Thoracic aorta (tissue), 2 donors: ENCODE measurements around the gene ARMH3. TPM values are rescaled to one million over a fixed set of nuclear protein-coding genes. Genes with fewer than 3 reads are reported as not detected.
A peak's percentile ranks its signal among the peaks of the same experiment; 100 is the strongest.

Source experiments
- ATAC-seq: fragments of 150-250 bp; one replicate; pipeline ENCODE4 v1.8.0; 2017; ENCODE audit warnings: low read depth; ENCODE audit not compliant: insufficient number of reproducible peaks, low FRiP score
- DNase-seq: peaks from one replicate; pipeline ENCODE4 v3.0.0-alpha.2; 2020; ENCODE audit warnings: low spot score
- H3K27ac ChIP-seq, 2 donors: fragments of 200-600 bp; sonication (generic); 1 replicate in 1 of 2; 2 replicates in 1 of 2; pipeline ENCODE4 v1.5.1; 2016; ENCODE audit warnings: mild to moderate bottlenecking in 2 of 2, moderate library complexity in 2 of 2
- H3K27me3 ChIP-seq: fragments of 200-600 bp; sonication (generic); replicated peaks from 2 replicates; pipeline ENCODE4 v1.6.0; 2016; ENCODE audit warnings: mild to moderate bottlenecking; ENCODE audit not compliant: insufficient read depth
- H3K36me3 ChIP-seq: fragments of 200-600 bp; sonication (generic); one replicate; pipeline ENCODE4 v1.5.1; 2016
- H3K4me1 ChIP-seq, 2 donors: fragments of 200-600 bp; sonication (generic); 1 replicate in 1 of 2; 2 replicates in 1 of 2; pipeline versions ENCODE4 v1.5.1 to v1.6.0; 2016; ENCODE audit warnings: low read depth in 2 of 2, mild to moderate bottlenecking in 1 of 2; ENCODE audit not compliant: control insufficient read depth in 1 of 2
- H3K4me3 ChIP-seq: fragments of 200-600 bp; sonication (generic); 2 replicates; pipeline ENCODE4 v1.5.1; 2016; ENCODE audit warnings: mild to moderate bottlenecking
- H3K9me3 ChIP-seq: fragments of 200-600 bp; sonication (generic); 2 replicates; pipeline ENCODE4 v1.5.1; 2016
- total RNA-seq, 2 donors: library from RNA; depleted of rRNA; stranded (reverse); fragments of >200 nt; gene quantifications; one replicate each; pipeline versions ENCODE4 v1.1.0 to v1.2.3, GENCODE V29; 2016
- TF ChIP-seq, protein P1 (sequence below): fragments of 200-600 bp; sonication (generic); IDR thresholded peaks from one replicate; pipeline ENCODE4 v1.5.1; 2019; ENCODE audit warnings: antibody characterized with exemption

Gene ARMH3
- total RNA-seq, 2 donors from 2014 or later, result 21.1 TPM

DNA sequence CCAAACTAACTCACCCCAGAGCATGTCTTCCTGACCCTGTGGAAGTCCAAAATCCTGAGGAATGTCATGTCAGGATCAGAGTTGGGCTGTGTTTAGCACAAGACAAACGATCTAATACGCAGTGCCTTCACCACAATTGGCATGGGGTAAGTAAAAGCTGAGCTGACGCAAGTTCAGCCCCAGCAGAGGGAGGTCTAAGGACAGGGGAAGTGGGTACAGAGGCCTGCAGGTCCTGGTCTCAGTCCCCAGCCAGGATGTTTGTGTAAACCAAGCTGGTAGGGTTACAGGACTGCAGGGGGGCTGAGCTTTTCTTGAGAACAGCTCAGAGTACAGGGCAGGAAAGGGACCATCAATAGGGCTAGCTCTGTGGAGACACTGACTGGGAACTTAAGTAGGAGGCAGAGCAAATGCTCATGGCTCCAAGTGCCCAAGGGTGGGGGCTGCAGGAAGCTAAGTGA lies 207.1 kb downstream of the ARMH3 start:
- ATAC-seq, result no peak
- Histone ChIP-seq H3K27ac (no peak overlapping the region), H3K4me3 (no peak overlapping the region), H3K36me3 (peaks cover 11% of the 10 kb centered on the region), H3K27me3 (no peaks in the 10 kb centered on the region), H3K9me3 (no peaks in the 10 kb centered on the region), H3K4me1 (peaks cover 0 to 14% of the 10 kb centered on the region in 2 donors)
- TF ChIP-seq, protein P1, sequence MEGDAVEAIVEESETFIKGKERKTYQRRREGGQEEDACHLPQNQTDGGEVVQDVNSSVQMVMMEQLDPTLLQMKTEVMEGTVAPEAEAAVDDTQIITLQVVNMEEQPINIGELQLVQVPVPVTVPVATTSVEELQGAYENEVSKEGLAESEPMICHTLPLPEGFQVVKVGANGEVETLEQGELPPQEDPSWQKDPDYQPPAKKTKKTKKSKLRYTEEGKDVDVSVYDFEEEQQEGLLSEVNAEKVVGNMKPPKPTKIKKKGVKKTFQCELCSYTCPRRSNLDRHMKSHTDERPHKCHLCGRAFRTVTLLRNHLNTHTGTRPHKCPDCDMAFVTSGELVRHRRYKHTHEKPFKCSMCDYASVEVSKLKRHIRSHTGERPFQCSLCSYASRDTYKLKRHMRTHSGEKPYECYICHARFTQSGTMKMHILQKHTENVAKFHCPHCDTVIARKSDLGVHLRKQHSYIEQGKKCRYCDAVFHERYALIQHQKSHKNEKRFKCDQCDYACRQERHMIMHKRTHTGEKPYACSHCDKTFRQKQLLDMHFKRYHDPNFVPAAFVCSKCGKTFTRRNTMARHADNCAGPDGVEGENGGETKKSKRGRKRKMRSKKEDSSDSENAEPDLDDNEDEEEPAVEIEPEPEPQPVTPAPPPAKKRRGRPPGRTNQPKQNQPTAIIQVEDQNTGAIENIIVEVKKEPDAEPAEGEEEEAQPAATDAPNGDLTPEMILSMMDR, result no peak
- no peak for DNase-seq

DNA sequence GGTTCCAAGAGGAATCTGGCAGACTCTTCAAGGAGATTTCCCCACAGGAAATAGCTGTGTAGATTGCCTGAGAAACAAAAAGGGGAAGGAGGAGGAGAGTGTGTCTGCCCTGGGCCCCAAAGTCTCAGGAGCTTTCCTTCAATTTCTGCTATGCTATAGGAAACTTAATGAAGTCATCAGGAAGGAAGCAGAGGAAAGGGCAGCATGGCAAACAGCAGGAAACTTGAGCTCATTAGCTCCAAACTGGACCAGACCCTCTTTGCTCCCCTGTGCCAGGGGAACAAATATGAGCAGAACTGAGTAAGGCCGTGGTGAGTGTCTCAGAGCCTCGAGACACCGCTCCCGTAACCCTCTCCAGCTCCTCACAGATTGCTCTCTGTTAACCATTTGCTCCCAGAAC lies 207.6 kb downstream of the ARMH3 start:
- Histone ChIP-seq H3K4me1 (peaks cover 0 to 14% of the 10 kb centered on the region in 2 donors), H3K27me3 (no peaks in the 10 kb centered on the region), H3K36me3 (peaks cover 11% of the 10 kb centered on the region), H3K9me3 (no peaks in the 10 kb centered on the region), H3K4me3 (no peak overlapping the region), H3K27ac (no peak overlapping the region)
- ATAC-seq (no peak), DNase-seq (no peak)
- TF ChIP-seq, protein P1, result no peak

DNA sequence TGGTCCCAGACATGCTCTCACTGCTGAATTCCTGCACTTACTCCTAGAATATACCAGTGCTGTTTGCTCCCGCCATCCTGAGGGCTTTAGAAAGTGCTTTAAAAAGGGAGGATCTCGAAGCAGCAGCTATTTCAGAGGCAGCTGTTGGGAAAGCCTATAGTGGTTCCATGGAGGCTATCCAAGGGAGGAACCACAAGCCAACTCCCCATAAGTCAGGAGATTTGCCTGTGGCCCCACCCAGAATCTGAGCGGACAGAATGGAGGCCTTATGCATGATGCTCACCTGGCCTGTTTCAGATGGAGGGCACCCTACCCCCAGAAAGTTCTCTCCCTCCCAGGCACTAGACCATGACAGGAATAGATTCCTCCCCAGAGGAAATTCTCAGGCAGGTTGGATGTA lies 210.1 kb downstream of the ARMH3 start:
- TF ChIP-seq, protein P1, result no peak
- DNase-seq, result no peak
- no peaks in the 10 kb centered on the region for H3K9me3 ChIP-seq
- peaks cover 1 to 9% of the 10 kb centered on the region in 2 donors for H3K4me1 ChIP-seq
- H3K36me3 ChIP-seq, result peaks cover 11% of the 10 kb centered on the region
- no peak overlapping the region for H3K4me3 ChIP-seq
- no peak for ATAC-seq
- H3K27ac ChIP-seq, result no peak overlapping the region
- H3K27me3 ChIP-seq, result no peaks in the 10 kb centered on the region

DNA sequence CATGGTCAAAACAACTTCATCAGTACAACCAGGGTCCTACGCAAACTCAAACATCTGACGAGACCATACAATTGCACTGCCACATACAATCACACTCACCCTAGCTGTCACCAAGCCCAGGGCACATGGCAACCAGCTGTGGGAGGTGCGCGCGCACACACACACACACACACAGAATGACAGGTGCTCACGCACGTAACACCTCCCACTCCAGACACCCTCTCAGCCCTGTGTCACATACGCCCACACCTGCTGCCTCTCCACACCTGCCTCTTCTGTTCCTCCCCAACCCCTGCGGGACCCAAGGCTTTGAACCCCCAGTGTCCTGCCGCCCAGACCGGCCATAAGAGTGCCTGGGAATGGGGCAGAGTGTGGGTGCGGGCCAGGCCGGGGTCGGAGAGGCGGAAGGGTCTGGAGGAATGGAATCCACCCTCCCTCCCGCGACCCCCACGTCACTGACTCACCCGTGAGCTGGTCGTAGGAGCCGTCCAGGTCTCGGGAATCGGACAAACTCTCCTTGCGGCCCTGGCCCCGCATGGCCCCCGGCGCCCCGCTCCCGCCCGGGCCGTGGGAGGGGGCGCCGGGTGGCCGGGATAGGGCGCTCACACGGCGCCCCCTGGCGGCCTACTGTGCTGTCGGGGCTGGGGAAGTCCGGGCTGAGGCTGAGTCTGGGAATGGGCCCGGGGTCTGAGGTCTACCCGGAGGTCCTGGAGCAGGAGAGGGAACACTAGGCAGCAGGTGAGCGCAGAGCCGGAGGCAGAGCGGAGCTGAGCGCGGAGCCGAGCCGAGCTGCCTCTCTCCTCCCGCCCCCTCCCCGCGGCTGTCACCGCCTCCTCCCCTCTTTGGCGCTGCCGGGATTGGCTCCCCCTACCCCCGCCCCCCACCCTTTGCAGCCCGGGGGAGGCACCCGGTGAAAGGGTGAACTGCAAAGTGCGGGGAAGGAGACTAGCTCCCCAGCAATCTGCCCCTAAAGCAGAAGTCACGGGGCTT lies 212.6 kb downstream of the ARMH3 start, which contains the start of gene KCNIP2:
Gene KCNIP2, minus strand, starts transcription at position 769 of the 990 bp plus-strand sequence. Its CDS starts 232 bp downstream, at position 537.
- no peaks in the 10 kb centered on the region for H3K9me3 ChIP-seq
- no peaks in the 10 kb centered on the region for H3K27me3 ChIP-seq
- ATAC-seq (no peak), DNase-seq (no peak)
- H3K36me3 ChIP-seq, result peaks cover 11% of the 10 kb centered on the region
- H3K27ac ChIP-seq, result no peak within 1 kb of the TSS
- TF ChIP-seq, protein P1, result peak; percentile 25
- peaks cover 6 to 24% of the 10 kb centered on the region in 2 donors for H3K4me1 ChIP-seq
- peak within 1 kb of the TSS; percentile 35 for H3K4me3 ChIP-seq

DNA sequence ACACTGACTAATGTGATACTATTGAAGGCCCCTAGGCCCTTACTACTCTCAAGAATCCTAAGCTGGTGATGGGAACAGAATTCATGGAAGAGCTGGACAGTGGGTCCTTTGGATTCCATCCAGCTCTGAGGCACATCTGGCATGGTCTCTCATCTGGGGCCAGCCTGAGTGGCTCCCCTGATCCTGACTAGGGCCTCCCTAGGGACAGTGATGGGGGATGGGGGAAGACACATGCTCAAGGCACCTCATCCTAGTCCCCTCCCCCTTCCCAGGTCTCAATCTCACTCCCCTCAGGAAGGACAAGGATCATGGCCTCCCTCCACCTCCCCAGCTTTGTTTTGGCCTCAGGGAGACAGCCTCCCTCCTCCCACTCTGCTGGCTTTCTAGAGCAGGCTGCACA lies 214.1 kb downstream of the ARMH3 start:
- Histone ChIP-seq H3K4me1 (peaks cover 6 to 24% of the 10 kb centered on the region in 2 donors), H3K27ac (no peak overlapping the region), H3K36me3 (peaks cover 2% of the 10 kb centered on the region), H3K4me3 (no peak overlapping the region), H3K27me3 (no peaks in the 10 kb centered on the region), H3K9me3 (no peaks in the 10 kb centered on the region)
- DNase-seq, result no peak
- ATAC-seq, result no peak
- TF ChIP-seq, protein P1, result no peak
